GM19397 (cell line): Measurements from ENCODE around the gene AASS.
"Not testable (repeated sequence)": the region's sequence is repeated elsewhere in the genome, so short reads cannot be mapped to it uniquely, and the experiment has no call there.

ENCODE experiments used
- ATAC-seq: cut with Tn5 transposase; IDR thresholded peaks from one replicate; pipeline ENCODE4 v1.9.1; 2021; ENCODE audit warnings: mild to moderate bottlenecking, moderate library complexity; ENCODE audit not compliant: unreplicated experiment

The AASS gene

GRCh38 chr7:122143751-122144711 is at the start of gene AASS:
Gene AASS (minus strand): TSS chr7:122144249. CDS start chr7:122133726, 10,523 bp downstream.
- ATAC-seq: peak; percentile 100

- no peak for ATAC-seq
Observed at GRCh38 chr7:122188785-122189184, 44.7 kb upstream of the AASS start.

- ATAC-seq: no peak
Observed at GRCh38 chr7:122183106-122183505, 39.1 kb upstream of the AASS start.

- ATAC-seq: no peak
Observed at GRCh38 chr7:122182081-122182480, 38.0 kb upstream of the AASS start.

- not testable (repeated sequence) for ATAC-seq
Observed at GRCh38 chr7:122172144-122172543, 28.1 kb upstream of the AASS start.

GRCh38 chr7:122166740-122167139 is 22.7 kb upstream of the AASS start:
- no peak for ATAC-seq

GRCh38 chr7:122166275-122166674 is 22.2 kb upstream of the AASS start:
- ATAC-seq: no peak

GRCh38 chr7:122161628-122162027 is 17.6 kb upstream of the AASS start:
- ATAC-seq: no peak

GRCh38 chr7:122155566-122155965 is 11.5 kb upstream of the AASS start:
- no peak for ATAC-seq

- ATAC-seq: no peak
Observed at GRCh38 chr7:122148878-122149277, 4.8 kb upstream of the AASS start.

- no peak for ATAC-seq
Observed at GRCh38 chr7:122148081-122148480, 4.0 kb upstream of the AASS start.

- no peak for ATAC-seq
Observed at GRCh38 chr7:122145937-122146645, 2.0 kb upstream of the AASS start.

GRCh38 chr7:122143376-122143750 is 686 bp downstream of the AASS start:
- no peak for ATAC-seq

GRCh38 chr7:122140918-122141317 is 3.1 kb downstream of the AASS start:
- ATAC-seq: no peak

GRCh38 chr7:122137251-122138077 is 6.6 kb downstream of the AASS start:
- ATAC-seq: no peak

- ATAC-seq: no peak
Observed at GRCh38 chr7:122136639-122137245, 7.3 kb downstream of the AASS start.

- ATAC-seq: no peak
Observed at GRCh38 chr7:122136078-122136477, 8.0 kb downstream of the AASS start.

- no peak for ATAC-seq
Observed at GRCh38 chr7:122135275-122135674, 8.8 kb downstream of the AASS start.

GRCh38 chr7:122134793-122135192 is 9.3 kb downstream of the AASS start:
- ATAC-seq: not testable (repeated sequence)

- ATAC-seq: no peak
Observed at GRCh38 chr7:122133477-122133876, 10.6 kb downstream of the AASS start.

GRCh38 chr7:122132341-122132740 is 11.7 kb downstream of the AASS start:
- no peak for ATAC-seq
